A673 (cell line): Measurements from ENCODE around the gene PHKA2. TPM values are rescaled to one million over a fixed set of nuclear protein-coding genes. Genes with fewer than 3 reads are reported as not detected.

Experiments
- BruUV-seq: library from RNA; stranded (reverse); fragments of 400-500 nt; replicated peaks from 2 replicates; lab custom pipeline; 2021; lab: Mats Ljungman, UMichigan
- CTCF ChIA-PET: fragments of 300-600 bp; sonication (Branson Sonifier 250); formaldehyde crosslinking; loops from one replicate; lab custom pipeline; 2022; ENCODE audit warnings: antibody characterized with exemption; lab: Charles Lee
- POLR2A ChIA-PET: fragments of 300-600 bp; sonication (Branson Sonifier 250); formaldehyde crosslinking; loops from one replicate; lab custom pipeline; 2022; ENCODE audit warnings: antibody characterized with exemption; ENCODE audit not compliant: low non-redundant PET; lab: Charles Lee
- DNase-seq: peaks from one replicate; pipeline ENCODE4 v3.0.0-alpha.2; 2015; ENCODE audit warnings: low spot score
- H3K27ac ChIP-seq: fragments of 200-600 bp; sonication (generic); 2 replicates; pipeline ENCODE4 v1.5.1; 2016; ENCODE audit warnings: mixed run types, low read depth, mild to moderate bottlenecking, mixed read lengths, antibody characterized with exemption, low read length; ENCODE audit not compliant: poor library complexity, severe bottlenecking
- H3K27me3 ChIP-seq: fragments of 200-600 bp; sonication (generic); replicated peaks from 2 replicates; pipeline ENCODE4 v1.6.1; 2017; ENCODE audit warnings: mixed run types, low read depth, mild to moderate bottlenecking, mixed read lengths, antibody characterized with exemption, low read length; ENCODE audit not compliant: insufficient read depth, poor library complexity
- H3K36me3 ChIP-seq: fragments of 200-600 bp; sonication (generic); 2 replicates; pipeline ENCODE4 v1.6.1; 2016; ENCODE audit warnings: mixed run types, mild to moderate bottlenecking, mixed read lengths, antibody characterized with exemption, low read length; ENCODE audit not compliant: insufficient read depth, poor library complexity, severe bottlenecking
- H3K4me1 ChIP-seq: fragments of 200-600 bp; sonication (generic); 2 replicates; pipeline ENCODE4 v1.6.1; 2017; ENCODE audit warnings: mixed run types, mild to moderate bottlenecking, mixed read lengths, antibody characterized with exemption, low read length; ENCODE audit not compliant: insufficient read depth, poor library complexity, severe bottlenecking
- H3K4me3 ChIP-seq: fragments of 200-600 bp; sonication (generic); 2 replicates; pipeline ENCODE4 v1.5.1; 2016; ENCODE audit warnings: low read depth, mixed run types, mild to moderate bottlenecking, mixed read lengths, low read length; ENCODE audit not compliant: poor library complexity, severe bottlenecking
- H3K9me3 ChIP-seq: fragments of 200-600 bp; sonication (generic); 2 replicates; pipeline ENCODE4 v1.6.1; 2016; ENCODE audit warnings: mixed run types, low read depth, mild to moderate bottlenecking, mixed read lengths, antibody characterized with exemption, low read length; ENCODE audit not compliant: poor library complexity, severe bottlenecking
- EZH2 ChIP-seq: fragments of 200-600 bp; sonication (generic); IDR thresholded peaks from 2 replicates; pipeline ENCODE4 v1.6.1; 2017; ENCODE audit warnings: borderline replicate concordance, low read depth, mild to moderate bottlenecking, mixed read lengths, antibody characterized with exemption, low read length; ENCODE audit not compliant: poor library complexity, severe bottlenecking
- intact Hi-C: fragments of 100-400 bp; cut with micrococcal nuclease; formaldehyde crosslinking; loops from one replicate; pipeline ENCODE4 v1.10.0; 2022; ENCODE audit not compliant: unreplicated experiment
- total RNA-seq: library from RNA; stranded (reverse); gene quantifications from 2 replicates; pipeline ENCODE4 v1.2.3, GENCODE V29; 2021
- TF ChIP-seq, protein P1 (sequence below): fragments of 300-800, 200-600 bp; sonication (generic); conservative IDR thresholded peaks from 2 replicates; pipeline ENCODE4 v1.5.1; 2017; ENCODE audit warnings: low read depth, mild to moderate bottlenecking, antibody characterized with exemption, low read length, moderate library complexity, mixed read lengths

PHKA2 gene
- total RNA-seq, 1 experiment from 2014 or later, result 31.4 TPM

DNA sequence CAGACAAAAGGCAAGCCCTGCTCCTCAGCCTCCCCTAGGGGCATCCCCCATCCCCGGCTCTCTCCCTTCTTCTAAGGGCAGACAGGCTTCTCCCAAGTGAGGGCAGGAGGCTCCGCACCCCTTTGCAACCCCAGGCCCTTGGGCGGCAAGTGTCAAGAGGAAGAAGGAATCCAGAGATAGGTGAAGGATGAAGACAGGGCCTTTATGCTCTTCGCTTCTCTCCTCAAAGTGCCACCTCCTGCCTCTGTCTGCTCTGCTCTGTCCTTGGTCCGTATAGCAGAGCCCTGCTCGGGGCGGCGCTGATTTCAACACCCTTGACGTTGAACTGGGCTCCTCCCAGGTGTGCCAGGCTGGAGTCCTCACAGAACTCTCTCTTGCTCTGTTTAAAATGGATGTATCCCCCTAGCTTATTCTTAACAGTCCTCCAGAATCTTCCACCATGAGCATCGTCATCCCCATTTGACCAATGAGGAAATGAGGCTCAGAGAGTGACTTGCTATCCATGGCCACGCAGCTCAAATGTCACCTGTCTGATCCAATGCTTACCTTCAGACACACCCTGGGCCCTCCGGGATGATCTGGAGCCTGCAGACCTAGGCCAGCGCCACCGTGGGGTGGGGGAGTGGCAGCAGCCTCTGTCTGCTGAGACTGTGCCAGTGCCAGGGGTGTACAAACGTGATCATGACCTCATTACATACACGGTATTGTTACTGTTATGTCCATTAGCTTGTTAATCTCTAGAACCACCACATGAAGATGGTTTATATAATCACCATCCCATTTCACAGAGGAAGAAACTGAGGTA, 99.8 kb downstream of the PHKA2 start:
- intact Hi-C loops, result loop anchor here (10.0 kb wide), 1 partner anchor 209 kb away; the partner anchor contains the start of gene RS1
- no peak for DNase-seq
- Histone ChIP-seq H3K27me3 (no peaks in the 10 kb centered on the region), H3K9me3 (no peaks in the 10 kb centered on the region), H3K27ac (no peak overlapping the region), H3K4me3 (no peak overlapping the region), H3K36me3 (no peaks in the 10 kb centered on the region), H3K4me1 (peaks cover 31% of the 10 kb centered on the region)
- POLR2A ChIA-PET, result no interaction called here
- CTCF ChIA-PET, result no interaction called here
- no TSS peak for BruUV-seq
- no peak for TF ChIP-seq EZH2
- TF ChIP-seq, protein P1, sequence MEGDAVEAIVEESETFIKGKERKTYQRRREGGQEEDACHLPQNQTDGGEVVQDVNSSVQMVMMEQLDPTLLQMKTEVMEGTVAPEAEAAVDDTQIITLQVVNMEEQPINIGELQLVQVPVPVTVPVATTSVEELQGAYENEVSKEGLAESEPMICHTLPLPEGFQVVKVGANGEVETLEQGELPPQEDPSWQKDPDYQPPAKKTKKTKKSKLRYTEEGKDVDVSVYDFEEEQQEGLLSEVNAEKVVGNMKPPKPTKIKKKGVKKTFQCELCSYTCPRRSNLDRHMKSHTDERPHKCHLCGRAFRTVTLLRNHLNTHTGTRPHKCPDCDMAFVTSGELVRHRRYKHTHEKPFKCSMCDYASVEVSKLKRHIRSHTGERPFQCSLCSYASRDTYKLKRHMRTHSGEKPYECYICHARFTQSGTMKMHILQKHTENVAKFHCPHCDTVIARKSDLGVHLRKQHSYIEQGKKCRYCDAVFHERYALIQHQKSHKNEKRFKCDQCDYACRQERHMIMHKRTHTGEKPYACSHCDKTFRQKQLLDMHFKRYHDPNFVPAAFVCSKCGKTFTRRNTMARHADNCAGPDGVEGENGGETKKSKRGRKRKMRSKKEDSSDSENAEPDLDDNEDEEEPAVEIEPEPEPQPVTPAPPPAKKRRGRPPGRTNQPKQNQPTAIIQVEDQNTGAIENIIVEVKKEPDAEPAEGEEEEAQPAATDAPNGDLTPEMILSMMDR, result no peak

DNA sequence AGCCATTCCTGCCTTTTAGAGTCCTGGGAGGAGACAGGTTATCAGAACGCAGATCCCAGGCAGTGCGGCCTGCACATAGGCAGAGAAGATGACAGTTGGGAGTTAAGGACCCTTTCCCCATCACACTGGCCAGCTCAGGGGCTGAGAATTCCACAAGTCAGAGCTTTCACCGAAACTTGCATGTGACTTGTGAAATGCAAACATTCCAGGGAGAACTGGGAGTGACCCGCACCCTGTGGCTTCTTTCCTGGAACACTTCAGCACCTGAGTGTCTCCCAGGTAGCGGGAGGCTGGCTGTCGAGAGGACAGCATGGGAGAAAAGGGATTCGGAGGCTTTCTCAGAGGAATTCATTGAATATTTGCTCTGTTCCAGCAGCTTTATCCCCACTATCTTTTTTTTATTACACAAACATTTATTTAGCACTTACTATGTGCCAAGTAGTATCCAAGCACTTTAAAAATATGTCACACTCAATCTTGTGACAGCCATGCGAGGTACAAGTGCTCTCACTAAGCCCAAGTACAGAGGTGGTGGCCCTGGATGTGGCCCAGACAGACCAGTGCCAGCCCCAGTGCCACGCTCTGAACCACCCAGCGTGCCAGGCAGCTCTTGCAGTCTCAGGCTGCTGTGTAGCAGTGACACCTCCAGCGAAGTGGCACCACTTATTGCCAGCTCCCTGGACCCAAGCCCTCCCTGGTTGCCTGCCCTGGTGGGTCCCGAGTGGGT, 100.5 kb downstream of the PHKA2 start:
- H3K36me3 ChIP-seq, result no peaks in the 10 kb centered on the region
- no peak overlapping the region for H3K4me3 ChIP-seq
- TF ChIP-seq EZH2, result no peak
- TF ChIP-seq, protein P1, result no peak
- no peaks in the 10 kb centered on the region for H3K27me3 ChIP-seq
- POLR2A ChIA-PET, result no interaction called here
- no peak for DNase-seq
- BruUV-seq, result no TSS peak
- intact Hi-C loops, result loop anchor here (10.0 kb wide), 1 partner anchor 209 kb away; the partner anchor contains the start of gene RS1
- CTCF ChIA-PET, result no interaction called here
- no peak overlapping the region for H3K27ac ChIP-seq
- H3K9me3 ChIP-seq, result no peaks in the 10 kb centered on the region
- H3K4me1 ChIP-seq, result peaks cover 29% of the 10 kb centered on the region

DNA sequence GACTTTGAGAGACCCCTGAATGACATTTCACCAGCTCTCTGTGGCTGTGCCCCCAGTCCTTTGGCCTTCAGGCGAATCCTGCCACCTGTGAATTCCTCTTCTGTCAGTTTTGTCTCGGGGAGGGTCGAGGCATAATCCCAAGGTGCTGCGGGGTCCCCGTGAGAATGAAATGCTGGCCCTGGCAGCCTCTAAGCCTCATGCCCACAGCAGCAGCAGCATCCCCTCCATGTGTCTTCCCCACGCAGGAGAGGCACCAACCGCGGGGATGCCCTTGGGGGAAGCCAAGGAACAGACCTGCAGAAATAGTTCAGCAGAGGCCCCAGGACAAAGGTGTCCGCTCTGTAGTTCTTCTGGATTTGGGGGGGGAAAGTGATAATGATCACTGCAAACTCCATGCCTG, 104.8 kb downstream of the PHKA2 start:
- ChIA-PET CTCF (no interaction called here), POLR2A (interaction anchor here (0.7 kb wide), 1 partner anchor 1080 kb away, joined by 3 read pairs; no protein-coding TSS in a partner anchor)
- intact Hi-C loops, result no loop called here
- peaks cover 6% of the 10 kb centered on the region for H3K4me1 ChIP-seq
- no peak overlapping the region for H3K27ac ChIP-seq
- H3K4me3 ChIP-seq, result no peak overlapping the region
- no peaks in the 10 kb centered on the region for H3K27me3 ChIP-seq
- TF ChIP-seq, protein P1, result no peak
- no TSS peak for BruUV-seq
- H3K9me3 ChIP-seq, result no peaks in the 10 kb centered on the region
- no peak for DNase-seq
- H3K36me3 ChIP-seq, result no peaks in the 10 kb centered on the region
